ENCODE measurements around the gene SNX33. TPM values are rescaled to one million over a fixed set of nuclear protein-coding genes. Genes with fewer than 3 reads are reported as not detected.

SNX33 gene
- total RNA-seq, 1 experiment from 2014 or later = 16.8 TPM

GRCh38 chr15:75644376-75644775 lies 3.3 kb upstream of the SNX33 start:
- Histone ChIP-seq H3K4me1 (ENCODE audit: insufficient read depth, low read length) (peaks cover 19% of the 10 kb centered on the region), H3K4me3 (ENCODE audit: low read length) (no peak overlapping the region), H2AFZ (ENCODE audit: low read length) (no peak overlapping the region), H3K9me3 (ENCODE audit: low read length) (no peaks in the 10 kb centered on the region), H3K9me2 (replicated peaks; ENCODE audit: low read length) (no peaks in the 10 kb centered on the region), H3K4me2 (ENCODE audit: low read length) (no peak overlapping the region), H3K9ac (ENCODE audit: low read length) (no peak overlapping the region), H3K27ac (ENCODE audit: low read length) (no peak overlapping the region), H3K27me3 (ENCODE audit: low read length) (no peaks in the 10 kb centered on the region), H3K36me3 (ENCODE audit: low read depth, low read length) (no peaks in the 10 kb centered on the region), H4K20me1 (ENCODE audit: low read length) (0 out of 2 replicates have a peak, but pooled peaks cover 2% of the 10 kb centered on the region), H3F3A (ENCODE audit: low read length, unreplicated experiment) (no peaks in the 10 kb centered on the region), H3K79me2 (ENCODE audit: low read length) (peaks cover 23% of the 10 kb centered on the region)
- DNase-seq (no peak), ATAC-seq (no peak)
- intact Hi-C loops (cut with micrococcal nuclease) = loop anchor here (10.0 kb wide), 1 partner anchor 280 kb away; the partner anchor contains the start of gene MAN2C1
- TF ChIP-seq EZH2 (IDR thresholded peaks at IDR 0.05; ENCODE audit: low read length, unreplicated experiment) (no peak), EZH2phosphoT487 (IDR thresholded peaks at IDR 0.05; ENCODE audit: borderline replicate concordance, low read length) (no peak), CTCF (conservative IDR thresholded peaks at IDR 0.05; ENCODE audit: low read depth, low read length) (no peak)
- ChIA-PET CTCF (no interaction called here), POLR2A (ENCODE audit: unreplicated experiment) (no interaction called here)
- no TSS peak for BruUV-seq (replicated peaks)

- H3K4me3 ChIP-seq (ENCODE audit: low read length) = peak overlapping the region; percentile 93
- no peaks in the 10 kb centered on the region for H3F3A ChIP-seq (ENCODE audit: low read length, unreplicated experiment)
- H2AFZ ChIP-seq (ENCODE audit: low read length) = peak overlapping the region; percentile 97
- peaks cover 36% of the 10 kb centered on the region for H3K79me2 ChIP-seq (ENCODE audit: low read length)
- no peaks in the 10 kb centered on the region for H3K27me3 ChIP-seq (ENCODE audit: low read length)
- H3K9ac ChIP-seq (ENCODE audit: low read length) = peak overlapping the region; percentile 86
- no TSS peak for BruUV-seq (replicated peaks)
- DNase-seq (no peak), ATAC-seq (no peak)
- no peak for TF ChIP-seq EZH2phosphoT487 (IDR thresholded peaks at IDR 0.05; ENCODE audit: borderline replicate concordance, low read length)
- TF ChIP-seq CTCF (conservative IDR thresholded peaks at IDR 0.05; ENCODE audit: low read depth, low read length) = no peak
- TF ChIP-seq EZH2 (IDR thresholded peaks at IDR 0.05; ENCODE audit: low read length, unreplicated experiment) = no peak
- H3K27ac ChIP-seq (ENCODE audit: low read length) = 0 out of 2 replicates have a peak overlapping the region, but pooled peaks have one; percentile 64
- no peaks in the 10 kb centered on the region for H4K20me1 ChIP-seq (ENCODE audit: low read length)
- no peaks in the 10 kb centered on the region for H3K36me3 ChIP-seq (ENCODE audit: low read depth, low read length)
- intact Hi-C loops (cut with micrococcal nuclease) = loop anchor here (5.0 to 10.0 kb wide), 2 partner anchors 194 to 282 kb away; partner anchors contain the start of genes MAN2C1 and SIN3A
- peaks cover 39% of the 10 kb centered on the region for H3K4me1 ChIP-seq (ENCODE audit: insufficient read depth, low read length)
- no peaks in the 10 kb centered on the region for H3K9me3 ChIP-seq (ENCODE audit: low read length)
- no peaks in the 10 kb centered on the region for H3K9me2 ChIP-seq (replicated peaks; ENCODE audit: low read length)
- H3K4me2 ChIP-seq (ENCODE audit: low read length) = peak overlapping the region; percentile 83
- ChIA-PET POLR2A (ENCODE audit: unreplicated experiment) (no interaction called here), CTCF (no interaction called here)
Measured at GRCh38 chr15:75646112-75646943, 1.4 kb upstream of the SNX33 start.

Data from PC-3 (cell line).